H1 (cell line): ENCODE data around the gene GNG12. TPM values are rescaled to one million over a fixed set of nuclear protein-coding genes. Genes with fewer than 3 reads are reported as not detected.

Source experiments
- CTCF ChIA-PET: fragments of 300-600 bp; sonication (Branson Sonifier 250); formaldehyde crosslinking; loops from one replicate; lab custom pipeline; 2021; ENCODE audit not compliant: partially characterized antibody; lab: Charles Lee
- POLR2A ChIA-PET: fragments of 300-600 bp; sonication (Branson Sonifier 250); formaldehyde crosslinking; loops from one replicate; lab custom pipeline; 2021; ENCODE audit warnings: inconsistent platforms; ENCODE audit not compliant: partially characterized antibody; lab: Charles Lee
- DNase-seq, 2 experiments: peaks; one replicate each; pipeline versions ENCODE4 v3.0.0 to v3.0.0-alpha.2; 2010 to 2022; ENCODE audit warnings: low spot score in 2 of 2, low read depth in 1 of 2, mixed read lengths in 1 of 2
- FAIRE-seq: peaks from 2 replicates; lab custom pipeline; 2011; peaks lifted over from hg19 to GRCh38; lab: Jason Lieb, UNC
- H2AFZ ChIP-seq: 2 replicates; pipeline ENCODE4 v1.8.1; 2012; ENCODE audit warnings: low read length, inconsistent platforms
- H2AK5ac ChIP-seq: 2 replicates; pipeline ENCODE4 v1.6.1; 2013; ENCODE audit warnings: low read depth, low read length
- H2BK120ac ChIP-seq: replicated peaks from 2 replicates; pipeline ENCODE3; 2013; ENCODE audit warnings: low read depth, low read length, inconsistent platforms
- H2BK12ac ChIP-seq: 2 replicates; pipeline ENCODE4 v1.6.1; 2013; ENCODE audit warnings: low read depth, low read length
- H2BK15ac ChIP-seq: 2 replicates; pipeline ENCODE4 v1.6.1; 2013; ENCODE audit warnings: low read length
- H2BK20ac ChIP-seq: 2 replicates; pipeline ENCODE4 v1.6.1; 2013; ENCODE audit warnings: low read length
- H2BK5ac ChIP-seq: 2 replicates; pipeline ENCODE4 v1.6.1; 2013; ENCODE audit warnings: low read depth, low read length
- H3K14ac ChIP-seq: 2 replicates; pipeline ENCODE4 v1.6.1; 2013; ENCODE audit warnings: inconsistent platforms; ENCODE audit not compliant: insufficient read length
- H3K18ac ChIP-seq: 2 replicates; pipeline ENCODE4 v1.6.1; 2013; ENCODE audit warnings: low read length; ENCODE audit errors: extremely low read depth
- H3K23ac ChIP-seq: 2 replicates; pipeline ENCODE4 v1.6.1; 2013; ENCODE audit warnings: inconsistent platforms; ENCODE audit not compliant: insufficient read length
- H3K23me2 ChIP-seq: 2 replicates; pipeline ENCODE4 v1.6.1; 2013; ENCODE audit warnings: low read depth, low read length
- H3K27ac ChIP-seq: 2 replicates; pipeline ENCODE4 v1.6.1; 2011; ENCODE audit warnings: low read depth, low read length, inconsistent platforms
- H3K27me3 ChIP-seq, 4 experiments: replicated peaks in 1 of 4; 1 replicate in 1 of 4; 2 replicates in 3 of 4; pipeline versions ENCODE4 v1.6.1 to v1.8.1; 2011 to 2013; ENCODE audit warnings: low read length in 3 of 4, mild to moderate bottlenecking in 3 of 4, inconsistent platforms in 2 of 4, mixed read lengths in 2 of 4, moderate library complexity in 1 of 4; ENCODE audit not compliant: control insufficient read depth in 3 of 4, insufficient read depth in 3 of 4; ENCODE audit errors: extremely low read depth in 1 of 4
- H3K36me3 ChIP-seq, 4 experiments: 2 replicates each; pipeline versions ENCODE4 v1.6.1 to v1.8.1; 2011 to 2013; ENCODE audit warnings: mild to moderate bottlenecking in 4 of 4, low read length in 3 of 4, moderate library complexity in 2 of 4, control low read depth in 1 of 4, inconsistent platforms in 1 of 4; ENCODE audit not compliant: insufficient read depth in 4 of 4, control insufficient read depth in 2 of 4
- H3K4ac ChIP-seq: replicated peaks from 2 replicates; pipeline ENCODE3; 2013; ENCODE audit warnings: low read length, low read depth, mixed read lengths, inconsistent platforms; ENCODE audit not compliant: insufficient read length
- H3K4me1 ChIP-seq, 4 experiments: replicated peaks in 1 of 4; 1 replicate in 1 of 4; 2 replicates in 3 of 4; pipeline versions ENCODE4 v1.6.1 to v1.8.1; 2011 to 2013; ENCODE audit warnings: low read length in 3 of 4, inconsistent platforms in 2 of 4, mixed read lengths in 1 of 4; ENCODE audit not compliant: insufficient read depth in 4 of 4, control insufficient read depth in 3 of 4
- H3K4me2 ChIP-seq, 2 experiments: 2 replicates each; pipeline versions ENCODE4 v1.6.1 to v1.8.1; 2011 to 2013; ENCODE audit warnings: low read depth in 2 of 2, low read length in 2 of 2, control low read depth in 1 of 2, inconsistent platforms in 1 of 2, mild to moderate bottlenecking in 1 of 2; ENCODE audit not compliant: insufficient read depth in 1 of 2
- H3K4me3 ChIP-seq, 4 experiments: fragments of 200-600, 300-600 bp in 1 of 4; sonication (generic), shearing (Covaris generic), sonication (Bioruptor Twin) in 1 of 4; 2 replicates each; pipeline versions ENCODE4 v1.5.1 to v1.8.1; 2011 to 2016; ENCODE audit warnings: low read length in 4 of 4, low read depth in 3 of 4, control low read depth in 2 of 4, inconsistent platforms in 2 of 4, mild to moderate bottlenecking in 2 of 4, mixed read lengths in 1 of 4, moderate library complexity in 1 of 4; ENCODE audit not compliant: insufficient read depth in 2 of 4; ENCODE audit errors: extremely low read depth in 1 of 4
- H3K56ac ChIP-seq: replicated peaks from 2 replicates; pipeline ENCODE3; 2013; ENCODE audit warnings: low read depth, mild to moderate bottlenecking, mixed read lengths, low read length, inconsistent platforms; ENCODE audit not compliant: insufficient read length
- H3K79me1 ChIP-seq: 2 replicates; pipeline ENCODE4 v1.6.1; 2013; ENCODE audit warnings: low read depth, low read length, control low read depth
- H3K79me2 ChIP-seq, 2 experiments: 2 replicates each; pipeline versions ENCODE4 v1.6.1 to v1.8.1; 2012 to 2013; ENCODE audit warnings: low read length in 2 of 2, mild to moderate bottlenecking in 2 of 2, inconsistent platforms in 1 of 2; ENCODE audit not compliant: insufficient read depth in 2 of 2, control insufficient read depth in 1 of 2
- H3K9ac ChIP-seq, 4 experiments: replicated peaks in 1 of 4; 1 replicate in 1 of 4; 2 replicates in 3 of 4; pipeline versions ENCODE4 v1.6.1 to v1.8.1; 2011 to 2013; ENCODE audit warnings: low read depth in 3 of 4, low read length in 3 of 4, control low read depth in 2 of 4, mild to moderate bottlenecking in 2 of 4, moderate library complexity in 2 of 4, inconsistent platforms in 1 of 4; ENCODE audit errors: extremely low read depth in 1 of 4
- H3K9me3 ChIP-seq, 2 experiments: 2 replicates each; pipeline versions ENCODE4 v1.6.1 to v1.8.1; 2012 to 2013; ENCODE audit warnings: mild to moderate bottlenecking in 2 of 2, moderate library complexity in 2 of 2, control low read depth in 1 of 2, inconsistent platforms in 1 of 2, low read depth in 1 of 2, low read length in 1 of 2, mixed read lengths in 1 of 2; ENCODE audit not compliant: insufficient read depth in 2 of 2
- H4K20me1 ChIP-seq, 2 experiments: replicated peaks in 1 of 2; 2 replicates each; pipeline versions ENCODE3 to v1.8.1; 2011 to 2013; ENCODE audit warnings: inconsistent platforms in 2 of 2, low read length in 2 of 2, mild to moderate bottlenecking in 1 of 2; ENCODE audit not compliant: insufficient read depth in 2 of 2, control insufficient read depth in 1 of 2
- H4K5ac ChIP-seq: 2 replicates; pipeline ENCODE4 v1.6.1; 2013; ENCODE audit warnings: low read length, low read depth, mixed read lengths, inconsistent platforms; ENCODE audit not compliant: insufficient read length
- H4K8ac ChIP-seq: 2 replicates; pipeline ENCODE4 v1.8.0; 2013; ENCODE audit warnings: mild to moderate bottlenecking, moderate library complexity, low read length, inconsistent platforms; ENCODE audit not compliant: insufficient read depth; ENCODE audit errors: extremely low read depth
- H4K91ac ChIP-seq: replicated peaks from 2 replicates; pipeline ENCODE3; 2013; ENCODE audit warnings: low read length, mixed read lengths, inconsistent platforms; ENCODE audit not compliant: insufficient read length
- EGR1 ChIP-seq: IDR thresholded peaks from 2 replicates; pipeline ENCODE4 v1.6.1; 2011; ENCODE audit warnings: low read depth, low read length, borderline replicate concordance
- KDM1A ChIP-seq: fragments of 200-600, 300-600 bp; sonication (generic); IDR thresholded peaks from 2 replicates; pipeline ENCODE4 v1.7.1; 2016; ENCODE audit warnings: mild to moderate bottlenecking, low read length, borderline replicate concordance
- NRF1 ChIP-seq: IDR thresholded peaks from 2 replicates; pipeline ENCODE4 v1.6.1; 2011; ENCODE audit warnings: mild to moderate bottlenecking, low read depth, low read length, improper control_type of control experiment
- RAD21 ChIP-seq, 2 experiments: IDR thresholded peaks in 1 of 2; conservative IDR thresholded peaks in 1 of 2; 2 replicates each; pipeline ENCODE4 v1.6.1; 2011; ENCODE audit warnings: low read depth in 2 of 2, low read length in 2 of 2, improper control_type of control experiment in 1 of 2, inconsistent platforms in 1 of 2, mild to moderate bottlenecking in 1 of 2, moderate library complexity in 1 of 2
- TCF12 ChIP-seq: IDR thresholded peaks from 2 replicates; pipeline ENCODE4 v1.6.1; 2011; ENCODE audit warnings: low read depth, mild to moderate bottlenecking, low read length
- TEAD4 ChIP-seq: IDR thresholded peaks from 2 replicates; pipeline ENCODE4 v1.6.1; 2012; ENCODE audit warnings: low read depth, low read length, inconsistent platforms, mixed read lengths
- YY1 ChIP-seq: IDR thresholded peaks from 2 replicates; pipeline ENCODE4 v1.6.1; 2011; ENCODE audit warnings: low read depth, mild to moderate bottlenecking, low read length
- WGBS, 2 experiments: shearing (Covaris generic) in 1 of 2; methylation state at CpG; one replicate each; pipeline versions ENCODE4 v1.1.6 to v1.1.7; 2013 to 2015; ENCODE audit warnings: low lambda C conversion rate in 2 of 2, mixed read lengths in 2 of 2, inconsistent platforms in 1 of 2, low coverage in 1 of 2, missing lambda C conversion rate in 1 of 2; ENCODE audit not compliant: insufficient replicate concordance in 2 of 2, insufficient coverage in 1 of 2, insufficient read length in 1 of 2; ENCODE audit errors: extremely low coverage in 1 of 2, missing lambda C conversion rate in 1 of 2; 5-methylcytosine and 5-hydroxymethylcytosine counted together
- polyA plus RNA-seq, 7 experiments: library from polyadenylated mRNA; depleted of rRNA in 3 of 7; stranded (reverse) in 5 of 7; unstranded in 2 of 7; fragments of >200 nt in 5 of 7; fragments of 200-250 nt in 2 of 7; gene quantifications; 1 replicate in 5 of 7; 2 replicates in 1 of 7; 4 replicates in 1 of 7; pipeline versions ENCODE4 v1.2.1 to v1.2.3, GENCODE V29; 2011 to 2013; ENCODE audit warnings: missing spikeins in 2 of 7, mixed read lengths in 2 of 7
- total RNA-seq: library from RNA; stranded (reverse); fragmentation: NEBNext Ultra II Directional; extraction: Animal tissue kit (Norgen Biotek cat#: 25700); gene quantifications from 2 replicates; pipeline ENCODE4 v1.2.1, GENCODE V29; 2021
- TF ChIP-seq, protein P1 (sequence below), 3 experiments: IDR thresholded peaks; 1 replicate in 2 of 3; 2 replicates in 1 of 3; pipeline versions ENCODE4 v1.5.1 to v1.6.1; 2011; ENCODE audit warnings: low read length in 3 of 3, mild to moderate bottlenecking in 3 of 3, inconsistent platforms in 2 of 3, low read depth in 1 of 3, moderate library complexity in 1 of 3; ENCODE audit not compliant: insufficient read depth in 1 of 3; ENCODE audit errors: control extremely low read depth in 1 of 3

GNG12 gene
- total and polyA plus RNA-seq, 2 of the 8 experiments (the other 6 are each of a cell fraction or from before 2014, with no cell fraction given): 11.4 to 35.8 TPM

DNA sequence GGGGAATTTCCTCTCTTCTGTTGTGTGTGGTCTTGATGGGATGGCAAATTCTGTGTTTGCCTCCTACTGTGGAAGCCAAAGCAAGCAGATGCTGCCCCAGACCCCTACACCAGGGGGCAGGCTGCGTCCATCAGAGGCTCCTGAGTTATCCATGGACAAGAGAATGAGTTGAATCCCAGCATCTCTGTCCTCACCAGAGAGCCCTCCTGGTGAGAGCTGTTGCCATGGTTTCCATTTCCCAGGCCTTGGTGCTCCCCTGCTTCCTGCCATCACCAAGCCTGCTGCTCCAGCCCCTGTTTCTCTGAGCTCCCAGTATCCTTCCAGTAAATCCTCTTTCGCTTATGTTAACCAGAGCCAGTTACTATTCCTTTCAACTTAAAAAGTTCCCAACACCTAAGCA, 20.4 kb upstream of the GNG12 start:
- POLR2A ChIA-PET: interaction anchor here (0.6 kb wide), 2 partner anchors 34 to 256 kb away, joined by 3 read pairs; no protein-coding TSS in a partner anchor
- H3K79me2 ChIP-seq: no peaks in the 10 kb centered on the region
- no peak overlapping the region for H4K8ac ChIP-seq
- no peak overlapping the region for H3K14ac ChIP-seq
- no peaks in the 10 kb centered on the region for H3K9me3 ChIP-seq
- H3K27me3 ChIP-seq: no peaks in the 10 kb centered on the region
- FAIRE-seq (peak; percentile 85), DNase-seq (peak; percentile 85 to 95)
- H4K91ac ChIP-seq: no peak overlapping the region
- no peak overlapping the region for H3K18ac ChIP-seq
- H3K36me3 ChIP-seq: no peaks in the 10 kb centered on the region
- no peak overlapping the region for H2BK120ac ChIP-seq
- no peak overlapping the region for H2AK5ac ChIP-seq
- no peak overlapping the region for H2BK12ac ChIP-seq
- H3K27ac ChIP-seq: no peak overlapping the region
- H3K4me2 ChIP-seq: no peak overlapping the region
- H2BK15ac ChIP-seq: no peak overlapping the region
- no peaks in the 10 kb centered on the region; the same call in 1 of the 2 replicates for H3K23me2 ChIP-seq
- H2BK20ac ChIP-seq: no peak overlapping the region
- H3K79me1 ChIP-seq: no peaks in the 10 kb centered on the region
- TF ChIP-seq, protein P1, sequence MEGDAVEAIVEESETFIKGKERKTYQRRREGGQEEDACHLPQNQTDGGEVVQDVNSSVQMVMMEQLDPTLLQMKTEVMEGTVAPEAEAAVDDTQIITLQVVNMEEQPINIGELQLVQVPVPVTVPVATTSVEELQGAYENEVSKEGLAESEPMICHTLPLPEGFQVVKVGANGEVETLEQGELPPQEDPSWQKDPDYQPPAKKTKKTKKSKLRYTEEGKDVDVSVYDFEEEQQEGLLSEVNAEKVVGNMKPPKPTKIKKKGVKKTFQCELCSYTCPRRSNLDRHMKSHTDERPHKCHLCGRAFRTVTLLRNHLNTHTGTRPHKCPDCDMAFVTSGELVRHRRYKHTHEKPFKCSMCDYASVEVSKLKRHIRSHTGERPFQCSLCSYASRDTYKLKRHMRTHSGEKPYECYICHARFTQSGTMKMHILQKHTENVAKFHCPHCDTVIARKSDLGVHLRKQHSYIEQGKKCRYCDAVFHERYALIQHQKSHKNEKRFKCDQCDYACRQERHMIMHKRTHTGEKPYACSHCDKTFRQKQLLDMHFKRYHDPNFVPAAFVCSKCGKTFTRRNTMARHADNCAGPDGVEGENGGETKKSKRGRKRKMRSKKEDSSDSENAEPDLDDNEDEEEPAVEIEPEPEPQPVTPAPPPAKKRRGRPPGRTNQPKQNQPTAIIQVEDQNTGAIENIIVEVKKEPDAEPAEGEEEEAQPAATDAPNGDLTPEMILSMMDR (IDR thresholded peaks at IDR 0.05; ENCODE audit: control extremely low read depth in 1 of 3, insufficient read depth in 1 of 3, low read depth in 1 of 3, low read length in 3 of 3): peak; percentile 92 to 98 (median 95)
- TF ChIP-seq TEAD4 (0 out of 2 replicates have a peak, but pooled peaks have one; percentile 31), NRF1 (no peak), KDM1A (peak; percentile 82; the same call in 1 of the 2 replicates), RAD21 (IDR thresholded peaks at IDR 0.05 in 1 of 2, conservative IDR thresholded peaks at IDR 0.05 in 1 of 2; ENCODE audit: low read depth in 2 of 2, low read length in 2 of 2) (peak; percentile 100), EGR1 (peak; percentile 26; the same call in 1 of the 2 replicates), YY1 (peak; percentile 83), TCF12 (no peak)
- no peak overlapping the region for H2AFZ ChIP-seq
- H4K5ac ChIP-seq: no peak overlapping the region
- H3K4ac ChIP-seq: no peak overlapping the region
- 26% methylated on average over 2 of the region's 2 CpGs; no CpG with 5 or more reads in 1 of the 2 experiments for WGBS, 2 experiments
- H4K20me1 ChIP-seq: no peaks in the 10 kb centered on the region
- no peak overlapping the region for H3K4me3 ChIP-seq
- H3K56ac ChIP-seq: no peak overlapping the region
- no peak overlapping the region for H3K9ac ChIP-seq
- H3K23ac ChIP-seq: no peak overlapping the region
- CTCF ChIA-PET: interaction anchor here (0.6 to 11.1 kb wide), 52 partner anchors 9 to 1589 kb away, joined by 3 to 146 read pairs (median 4); no protein-coding TSS in a partner anchor
- no peak overlapping the region for H2BK5ac ChIP-seq
- H3K4me1 ChIP-seq: no peaks in the 10 kb centered on the region
